ENCODE measurements around the gene AGPAT4. TPM values are rescaled to one million over a fixed set of nuclear protein-coding genes. Genes with fewer than 3 reads are reported as not detected.

The AGPAT4 gene
- total RNA-seq, 1 donor: 3.3 TPM

DNA sequence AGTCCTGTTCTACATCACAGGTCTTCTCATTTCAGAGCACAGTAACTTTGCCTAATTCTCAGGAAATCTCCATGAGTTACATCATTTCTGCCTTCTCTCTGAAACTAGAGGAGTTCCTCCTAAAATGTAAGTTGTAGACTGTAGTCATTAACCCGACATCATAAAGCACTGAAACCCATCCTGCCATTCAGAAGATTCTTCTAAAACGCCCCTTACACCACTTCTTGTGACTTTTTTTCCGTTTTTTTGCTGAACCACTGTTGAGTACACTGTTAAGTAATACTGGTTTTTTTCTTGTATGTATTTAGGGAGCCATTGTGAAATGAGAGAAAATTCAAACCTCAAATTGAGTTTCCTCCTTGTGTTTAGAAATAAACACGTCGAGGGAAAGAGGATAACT is 164.9 kb downstream of the AGPAT4 start:
- H3K27me3 ChIP-seq (ENCODE audit: insufficient read depth, low read length): no peaks in the 10 kb centered on the region
- H3K4me3 ChIP-seq (ENCODE audit: low read length): no peak overlapping the region
- peaks cover 24% of the 10 kb centered on the region for H3K4me1 ChIP-seq (ENCODE audit: insufficient read depth, low read length)
- H3K9me3 ChIP-seq (ENCODE audit: low read depth, low read length): no peaks in the 10 kb centered on the region

DNA sequence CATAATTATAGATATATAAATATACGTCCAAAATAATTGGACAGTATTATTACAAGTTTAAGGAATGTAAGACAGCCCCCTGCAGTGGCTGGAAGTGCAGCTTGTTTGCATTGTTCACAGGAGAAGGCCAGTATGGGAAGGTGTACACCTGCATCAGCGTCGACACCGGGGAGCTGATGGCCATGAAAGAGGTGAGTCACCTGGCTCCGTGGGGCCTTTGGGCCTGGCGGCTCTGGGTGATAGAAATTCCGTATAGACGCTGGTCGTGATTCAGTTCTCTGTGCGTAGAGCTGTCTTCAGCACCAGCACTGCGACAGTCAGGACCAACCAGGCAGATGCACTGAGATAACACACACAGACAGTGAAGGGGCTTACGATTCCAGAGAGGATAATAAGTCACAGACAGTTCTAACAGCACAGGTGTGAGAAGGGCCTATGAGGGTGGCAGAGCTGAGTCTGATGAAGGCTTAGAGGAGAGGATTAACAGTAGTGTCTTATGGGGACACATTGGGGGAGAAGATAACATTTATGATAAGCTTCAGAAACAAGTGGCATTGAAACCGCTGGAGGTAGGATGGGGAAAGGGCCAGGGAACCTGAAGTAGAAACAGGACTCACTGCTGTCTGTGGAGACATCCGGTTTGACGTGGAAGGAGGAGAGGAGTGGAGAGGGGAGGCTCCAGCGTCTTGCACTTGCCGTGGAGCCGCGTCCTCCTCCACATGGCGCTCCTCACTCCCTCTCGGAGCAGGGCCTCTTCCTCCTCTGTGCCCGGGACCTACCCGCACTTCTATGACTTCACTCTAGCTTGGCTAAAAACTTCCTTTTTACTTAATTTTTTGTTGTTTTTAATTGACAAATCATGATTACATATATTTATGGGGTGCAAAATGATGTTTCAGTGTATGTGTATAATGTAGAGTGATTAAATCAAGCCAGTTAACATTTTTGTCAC is 165.8 kb downstream of the AGPAT4 start:
- Histone ChIP-seq H3K27me3 (ENCODE audit: insufficient read depth, low read length) (no peaks in the 10 kb centered on the region), H3K9me3 (ENCODE audit: low read depth, low read length) (no peaks in the 10 kb centered on the region), H3K4me1 (ENCODE audit: insufficient read depth, low read length) (peaks cover 24% of the 10 kb centered on the region), H3K4me3 (ENCODE audit: low read length) (no peak overlapping the region)

DNA sequence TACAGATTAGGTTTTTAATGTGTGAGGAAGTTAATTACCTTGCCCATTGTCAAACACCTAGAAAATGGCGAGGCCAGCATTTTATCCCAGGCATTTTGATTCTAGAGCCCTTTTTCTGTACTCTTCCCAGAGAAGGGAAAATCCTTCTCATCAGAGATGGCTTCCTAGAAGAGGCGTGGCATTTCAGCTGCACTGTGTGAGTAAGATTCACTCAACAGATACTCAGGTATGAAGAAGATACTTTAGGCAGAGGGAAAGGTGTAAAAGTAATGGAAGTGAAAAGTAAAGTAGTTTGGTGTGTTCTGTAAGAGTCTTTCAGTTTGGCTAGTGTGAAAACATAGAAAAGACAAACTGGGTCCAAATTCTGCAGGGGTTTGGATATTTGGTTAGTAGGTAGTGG is 168.5 kb downstream of the AGPAT4 start:
- Histone ChIP-seq H3K27me3 (ENCODE audit: insufficient read depth, low read length) (no peaks in the 10 kb centered on the region), H3K9me3 (ENCODE audit: low read depth, low read length) (no peaks in the 10 kb centered on the region), H3K4me3 (ENCODE audit: low read length) (no peak overlapping the region), H3K4me1 (ENCODE audit: insufficient read depth, low read length) (peaks cover 20% of the 10 kb centered on the region)

DNA sequence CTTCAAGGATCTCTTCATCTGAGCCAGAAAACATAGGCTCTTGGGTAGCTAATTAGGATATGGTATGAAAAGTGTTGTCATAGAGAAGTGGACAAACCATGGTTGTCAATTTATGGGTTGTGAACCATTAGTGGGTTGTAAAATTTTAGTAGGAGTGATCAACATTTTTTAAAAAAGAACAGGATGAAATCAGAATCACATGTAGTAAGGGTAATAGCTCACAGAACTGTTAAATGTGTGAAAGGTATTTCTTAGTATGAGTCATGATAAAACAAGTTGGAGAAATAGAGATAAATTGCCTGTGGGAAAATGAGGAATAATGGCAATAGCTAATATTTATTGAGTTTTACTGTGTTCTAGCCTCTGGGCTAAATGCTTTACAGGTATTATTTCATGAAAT is 168.9 kb downstream of the AGPAT4 start:
- peaks cover 20% of the 10 kb centered on the region for H3K4me1 ChIP-seq (ENCODE audit: insufficient read depth, low read length)
- H3K27me3 ChIP-seq (ENCODE audit: insufficient read depth, low read length): no peaks in the 10 kb centered on the region
- H3K9me3 ChIP-seq (ENCODE audit: low read depth, low read length): no peaks in the 10 kb centered on the region
- no peak overlapping the region for H3K4me3 ChIP-seq (ENCODE audit: low read length)

DNA sequence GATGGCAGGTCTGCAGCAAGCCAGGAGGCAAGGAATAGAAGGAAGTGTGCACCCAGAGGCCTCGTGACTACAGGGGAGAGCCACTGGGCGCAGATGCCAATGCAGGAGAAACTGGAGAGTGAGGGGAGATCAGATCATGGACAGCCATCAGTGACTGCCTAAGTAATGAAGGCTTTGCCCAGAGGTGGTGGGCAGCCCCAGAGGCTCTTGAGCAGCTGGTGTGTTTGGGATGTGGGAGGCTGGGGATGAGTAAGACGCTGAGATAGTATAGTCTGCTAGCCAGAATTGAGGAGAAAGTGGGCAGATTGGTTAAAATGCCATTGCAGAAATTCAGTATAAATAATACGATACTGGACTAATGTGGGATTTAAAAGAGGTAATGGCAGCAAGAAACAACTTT is 170.4 kb downstream of the AGPAT4 start:
- Histone ChIP-seq H3K9me3 (ENCODE audit: low read depth, low read length) (no peaks in the 10 kb centered on the region), H3K4me3 (ENCODE audit: low read length) (no peak overlapping the region), H3K4me1 (ENCODE audit: insufficient read depth, low read length) (peaks cover 8% of the 10 kb centered on the region), H3K27me3 (ENCODE audit: insufficient read depth, low read length) (no peaks in the 10 kb centered on the region)

DNA sequence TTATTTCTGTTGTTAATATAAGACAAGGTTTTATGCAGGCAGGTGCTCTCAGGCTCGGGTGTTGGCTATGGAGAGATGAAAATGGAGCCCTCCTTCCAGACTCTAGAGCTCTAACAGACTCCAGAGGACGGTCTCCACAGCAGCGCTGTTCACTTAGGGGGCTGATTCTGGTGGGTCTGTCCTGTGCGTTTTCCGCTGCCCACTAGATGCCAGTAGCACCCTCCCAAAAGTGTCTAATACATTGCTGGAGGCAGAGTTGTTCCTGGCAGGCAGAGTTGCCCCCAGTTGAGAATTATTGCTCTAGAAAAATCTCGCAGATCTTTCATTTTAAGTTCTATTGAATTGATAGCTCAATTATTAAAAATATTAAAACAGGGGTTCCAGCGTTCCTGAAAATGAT is 172.3 kb downstream of the AGPAT4 start:
- no peaks in the 10 kb centered on the region for H3K9me3 ChIP-seq (ENCODE audit: low read depth, low read length)

DNA sequence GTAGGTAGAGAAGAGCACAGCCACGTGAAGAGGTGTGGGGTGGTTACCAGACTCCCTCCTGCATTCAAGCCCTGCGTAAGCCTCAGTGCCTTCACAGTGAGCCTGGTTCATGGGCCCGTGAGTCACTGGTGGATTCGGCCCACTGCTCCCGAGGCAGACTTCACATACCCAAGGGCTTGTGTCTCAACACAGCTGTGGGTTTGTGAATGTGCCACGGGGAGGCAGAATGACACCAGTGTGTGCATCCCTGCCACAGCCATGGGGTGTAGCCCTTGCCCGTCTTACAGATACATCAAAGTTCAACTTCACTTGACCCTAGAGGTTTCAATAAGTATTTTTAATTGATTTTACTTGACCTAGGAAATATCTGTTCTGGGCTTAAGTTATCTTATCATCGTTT is 173.8 kb downstream of the AGPAT4 start:
- Histone ChIP-seq H3K4me1 (ENCODE audit: insufficient read depth, low read length) (no peaks in the 10 kb centered on the region), H3K27me3 (ENCODE audit: insufficient read depth, low read length) (no peaks in the 10 kb centered on the region), H3K9me3 (ENCODE audit: low read depth, low read length) (no peaks in the 10 kb centered on the region), H3K4me3 (ENCODE audit: low read length) (no peak overlapping the region)

More for the DNA sequence above, 172.3 kb downstream of the AGPAT4 start:
- Histone ChIP-seq H3K4me1 (ENCODE audit: insufficient read depth, low read length) (no peaks in the 10 kb centered on the region), H3K27me3 (ENCODE audit: insufficient read depth, low read length) (no peaks in the 10 kb centered on the region), H3K4me3 (ENCODE audit: low read length) (no peak overlapping the region)

DNA sequence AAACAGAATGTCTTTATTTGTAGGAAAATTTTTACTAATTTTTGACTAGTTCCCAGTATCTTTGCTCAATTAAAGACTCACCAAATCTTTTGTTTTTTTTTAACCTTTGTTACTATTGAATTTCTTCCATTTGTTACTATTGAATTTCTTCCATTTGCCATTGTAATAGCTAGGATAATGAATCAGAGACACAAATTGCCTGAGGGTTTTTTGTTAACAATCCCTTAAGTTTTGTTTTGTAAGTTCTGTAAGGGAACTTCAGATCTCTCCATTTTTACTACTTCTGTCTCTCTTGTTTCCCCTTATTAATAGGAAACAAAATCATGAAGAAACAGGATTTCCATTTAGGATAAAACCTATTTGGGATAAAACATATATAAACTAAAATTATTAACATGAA is 177.9 kb downstream of the AGPAT4 start:
- Histone ChIP-seq H3K27me3 (ENCODE audit: insufficient read depth, low read length) (no peaks in the 10 kb centered on the region), H3K4me3 (ENCODE audit: low read length) (no peak overlapping the region), H3K4me1 (ENCODE audit: insufficient read depth, low read length) (no peaks in the 10 kb centered on the region), H3K9me3 (ENCODE audit: low read depth, low read length) (no peaks in the 10 kb centered on the region)

DNA sequence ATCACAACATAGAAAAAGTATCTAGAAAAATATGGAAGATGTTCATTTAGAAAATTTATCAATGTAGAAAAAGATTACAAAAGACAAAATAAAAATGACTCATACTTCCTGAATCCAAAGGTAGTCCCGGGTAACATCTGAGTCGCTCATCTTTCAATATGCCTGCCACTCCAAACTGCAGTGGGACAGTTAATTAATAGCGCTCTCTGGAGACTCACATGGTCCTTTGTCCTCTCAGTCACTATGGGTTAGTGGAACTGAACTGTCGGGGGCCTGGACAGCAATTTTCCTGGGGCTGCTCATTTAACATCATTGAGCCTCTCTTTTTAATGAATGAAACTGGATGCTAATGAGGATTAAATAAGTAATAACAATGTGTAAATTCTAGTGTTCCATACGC is 178.9 kb downstream of the AGPAT4 start:
- no peak overlapping the region for H3K4me3 ChIP-seq (ENCODE audit: low read length)
- no peaks in the 10 kb centered on the region for H3K27me3 ChIP-seq (ENCODE audit: insufficient read depth, low read length)
- H3K4me1 ChIP-seq (ENCODE audit: insufficient read depth, low read length): no peaks in the 10 kb centered on the region
- no peaks in the 10 kb centered on the region for H3K9me3 ChIP-seq (ENCODE audit: low read depth, low read length)

DNA sequence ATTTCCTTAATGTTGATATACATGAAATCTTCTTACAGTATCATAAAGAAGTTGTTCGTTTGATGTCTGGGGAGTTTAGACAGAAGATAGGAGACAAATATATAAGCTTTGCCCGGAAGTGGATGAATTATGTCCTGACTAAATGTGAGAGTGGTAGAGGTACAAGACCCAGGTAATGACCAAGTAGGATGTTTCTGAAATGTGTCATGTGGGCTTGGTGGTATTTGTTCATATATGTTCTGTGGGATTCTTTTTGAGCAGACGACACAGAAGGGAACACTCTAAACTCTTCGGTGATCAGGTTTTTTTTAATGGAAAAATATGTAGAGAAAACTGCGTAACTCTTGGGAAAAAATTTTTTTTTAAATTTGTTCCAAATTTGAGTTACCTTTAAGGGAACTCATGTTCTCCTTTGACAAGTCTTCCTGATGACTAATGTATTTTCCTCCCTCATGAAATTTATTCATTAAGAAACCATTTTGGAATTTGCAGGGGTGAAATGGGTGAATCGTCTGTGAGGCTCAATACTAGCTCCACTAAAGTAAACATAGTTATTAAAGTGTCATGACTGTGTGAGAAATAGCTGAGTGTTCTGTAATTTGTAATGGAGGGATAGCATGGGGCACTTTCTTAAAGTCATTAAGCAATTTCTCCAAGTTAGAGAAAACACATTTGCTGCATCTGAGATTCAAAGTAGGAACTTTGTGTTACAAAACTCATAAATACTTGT is 181.7 kb downstream of the AGPAT4 start:
- H3K4me3 ChIP-seq (ENCODE audit: low read length): no peak overlapping the region

DNA sequence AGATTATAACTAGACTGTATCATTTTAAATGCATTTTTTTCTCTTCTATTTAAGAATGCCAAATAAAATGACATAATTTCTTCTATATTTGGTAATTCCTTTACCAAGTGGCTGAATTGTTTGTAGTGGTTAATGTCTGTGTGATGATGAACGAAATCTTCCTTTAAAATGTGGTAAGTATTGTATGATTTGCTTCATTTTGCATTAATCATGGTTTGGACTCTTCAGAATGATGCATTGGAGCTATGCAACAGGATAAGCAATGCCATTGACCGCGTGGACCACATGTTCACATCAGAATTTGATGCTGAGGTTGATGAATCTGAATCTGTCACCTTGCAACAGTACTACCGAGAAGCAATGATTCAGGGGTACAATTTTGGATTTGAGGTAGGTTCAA is 182.7 kb downstream of the AGPAT4 start:
- no peaks in the 10 kb centered on the region for H3K27me3 ChIP-seq (ENCODE audit: insufficient read depth, low read length)
- H3K9me3 ChIP-seq (ENCODE audit: low read depth, low read length): no peaks in the 10 kb centered on the region
- H3K4me3 ChIP-seq (ENCODE audit: low read length): no peak overlapping the region
- no peaks in the 10 kb centered on the region for H3K4me1 ChIP-seq (ENCODE audit: insufficient read depth, low read length)

More for the DNA sequence above, 181.7 kb downstream of the AGPAT4 start:
- Histone ChIP-seq H3K4me1 (ENCODE audit: insufficient read depth, low read length) (no peaks in the 10 kb centered on the region), H3K9me3 (ENCODE audit: low read depth, low read length) (no peaks in the 10 kb centered on the region), H3K27me3 (ENCODE audit: insufficient read depth, low read length) (no peaks in the 10 kb centered on the region)

DNA sequence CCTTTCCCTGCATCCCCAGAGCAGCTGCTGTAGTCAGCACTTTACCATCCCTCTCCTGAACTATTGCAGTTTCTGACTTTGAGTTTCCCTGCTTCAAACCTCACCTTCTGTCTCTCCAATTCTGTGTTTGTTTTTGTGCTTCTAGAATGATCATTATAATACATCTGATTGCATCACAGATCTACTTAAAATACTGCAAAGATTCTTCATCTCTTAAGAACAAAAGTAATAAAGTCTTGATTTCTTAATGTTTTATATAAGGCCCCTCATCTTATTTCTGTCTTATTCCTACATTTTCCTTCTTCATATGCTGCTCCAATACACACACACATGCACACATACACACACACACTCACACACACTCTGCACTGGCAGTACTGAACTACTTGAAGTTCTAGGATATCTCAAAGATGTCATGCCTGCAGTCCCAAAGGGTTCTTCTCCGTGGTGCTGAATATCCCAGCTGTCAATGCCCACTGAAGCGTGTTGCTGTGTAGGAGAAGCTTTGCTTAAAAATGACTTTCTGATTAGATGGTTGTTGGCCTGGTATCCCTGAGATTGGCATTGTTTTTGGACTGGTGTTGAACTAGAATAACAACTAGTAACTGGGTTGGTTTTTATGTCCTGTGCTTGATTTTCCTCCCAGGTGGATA is 185.1 kb downstream of the AGPAT4 start:
- no peak overlapping the region for H3K4me3 ChIP-seq (ENCODE audit: low read length)
- H3K9me3 ChIP-seq (ENCODE audit: low read depth, low read length): no peaks in the 10 kb centered on the region
- no peaks in the 10 kb centered on the region for H3K27me3 ChIP-seq (ENCODE audit: insufficient read depth, low read length)
- no peaks in the 10 kb centered on the region for H3K4me1 ChIP-seq (ENCODE audit: insufficient read depth, low read length)

DNA sequence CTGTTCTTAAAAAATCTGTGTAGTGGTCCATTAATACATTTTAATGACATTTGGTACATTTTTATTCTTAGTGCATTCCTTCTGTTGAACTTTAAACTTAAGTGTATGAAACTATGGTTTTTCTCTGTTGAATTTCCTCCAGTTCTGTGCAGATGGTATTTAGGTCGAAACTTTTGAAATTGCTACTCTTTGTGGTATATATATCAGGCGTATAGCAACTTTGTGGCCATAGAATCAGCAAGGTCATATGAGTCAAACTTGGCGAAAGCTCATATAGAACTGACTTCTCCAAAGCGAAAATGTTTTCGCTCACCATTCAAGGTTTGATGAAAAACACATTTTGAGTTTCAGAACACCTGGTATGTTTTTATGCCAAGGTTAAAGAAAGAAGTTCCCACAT is 188.6 kb downstream of the AGPAT4 start:
- Histone ChIP-seq H3K4me3 (ENCODE audit: low read length) (no peak overlapping the region), H3K4me1 (ENCODE audit: insufficient read depth, low read length) (no peaks in the 10 kb centered on the region), H3K9me3 (ENCODE audit: low read depth, low read length) (no peaks in the 10 kb centered on the region), H3K27me3 (ENCODE audit: insufficient read depth, low read length) (no peaks in the 10 kb centered on the region)

DNA sequence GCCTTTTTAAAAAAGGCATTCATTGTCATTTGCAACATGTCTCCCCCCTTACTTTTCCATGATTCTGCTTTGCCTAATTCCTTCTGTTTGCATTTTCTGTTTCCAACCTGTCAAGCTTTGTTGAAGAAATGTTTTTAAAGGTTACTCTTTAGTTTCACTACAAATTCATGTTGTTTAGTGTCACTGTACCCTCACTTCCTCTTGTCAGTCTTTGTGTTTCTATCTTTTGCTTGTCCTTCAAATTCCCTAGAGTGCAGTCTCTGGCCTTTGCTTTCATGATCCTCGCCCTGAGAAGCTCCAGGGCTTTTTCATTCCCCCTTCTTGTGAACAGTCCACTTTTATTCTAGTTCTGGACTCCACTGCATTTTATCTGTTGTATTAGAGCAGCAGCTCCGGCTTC is 191.6 kb downstream of the AGPAT4 start:
- Histone ChIP-seq H3K4me1 (ENCODE audit: insufficient read depth, low read length) (no peaks in the 10 kb centered on the region), H3K9me3 (ENCODE audit: low read depth, low read length) (no peaks in the 10 kb centered on the region), H3K27me3 (ENCODE audit: insufficient read depth, low read length) (no peaks in the 10 kb centered on the region), H3K4me3 (ENCODE audit: low read length) (no peak overlapping the region)

DNA sequence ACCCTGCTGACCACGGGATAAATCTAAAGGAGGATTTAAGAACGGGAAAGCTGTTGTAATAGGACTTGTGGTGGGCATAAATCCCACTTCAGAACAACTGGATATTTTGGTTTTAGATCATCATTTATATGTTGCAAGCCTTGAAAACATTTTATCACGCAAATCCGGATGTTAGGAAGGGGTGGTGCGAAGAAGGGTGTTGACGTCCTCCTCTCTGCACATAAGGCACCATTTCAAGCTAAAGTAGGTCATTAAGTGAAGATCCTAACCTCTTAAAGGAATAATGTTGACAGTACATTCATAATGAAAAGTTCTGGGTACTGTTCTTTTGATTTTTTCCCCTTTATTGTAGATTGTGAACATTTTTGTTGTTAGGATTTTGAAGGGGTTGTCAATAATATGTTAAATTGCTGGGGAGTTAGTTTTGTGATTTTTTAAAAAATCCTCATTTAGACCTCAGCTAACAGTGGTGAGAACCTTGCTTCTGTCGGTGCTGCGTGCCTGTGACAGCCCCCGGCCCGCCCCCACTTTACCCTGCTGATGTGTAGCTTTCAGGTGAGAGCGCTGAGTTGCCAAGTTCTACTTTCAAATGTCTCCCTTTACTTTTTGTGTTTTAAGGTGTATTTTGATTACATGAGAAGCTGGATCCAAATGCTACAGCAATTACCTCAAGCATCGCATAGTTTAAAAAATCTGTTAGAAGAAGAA is 193.4 kb downstream of the AGPAT4 start:
- Histone ChIP-seq H3K27me3 (ENCODE audit: insufficient read depth, low read length) (no peaks in the 10 kb centered on the region), H3K4me1 (ENCODE audit: insufficient read depth, low read length) (peaks cover 3% of the 10 kb centered on the region), H3K9me3 (ENCODE audit: low read depth, low read length) (no peaks in the 10 kb centered on the region), H3K4me3 (ENCODE audit: low read length) (no peak overlapping the region)
